Measurements from ENCODE around the gene SEZ6. TPM values are rescaled to one million over a fixed set of nuclear protein-coding genes. Genes with fewer than 3 reads are reported as not detected.
A peak's percentile ranks its signal among the peaks of the same experiment; 100 is the strongest.

SEZ6 gene
- total and polyA plus RNA-seq, 2 of the 4 experiments (the other 2 are of a cell fraction) = not detected

GRCh38 chr17:28963055-28963611 is 42.7 kb downstream of the SEZ6 start:
- no TSS peak for BruUV-seq (replicated peaks)
- POLR2A ChIA-PET (ENCODE audit: unreplicated experiment) = no interaction called here
- dilution Hi-C loops (cut with HindIII; ENCODE audit: low sequenced_read_pairs, unreplicated experiment) = no loop called here

More at GRCh38 chr17:28963055-28963611, 42.7 kb downstream of the SEZ6 start:
- H2BK5ac ChIP-seq (ENCODE audit: low read depth, low read length, poor library complexity, severe bottlenecking) = no peak overlapping the region
- no peaks in the 10 kb centered on the region for H4K20me1 ChIP-seq (ENCODE audit: insufficient read depth, low read length)
- H4K8ac ChIP-seq (ENCODE audit: low read depth in 2 of 2, low read length in 2 of 2) = no peak overlapping the region
- no peak overlapping the region for H4K5ac ChIP-seq (ENCODE audit: low read depth, low read length)
- in situ Hi-C loops (cut with MboI; ENCODE audit: low sequenced_read_pairs) (no loop called here), intact Hi-C loops (cut with micrococcal nuclease) (loop anchor here (10.0 kb wide), 1 partner anchor 82 kb away; the partner anchor contains the start of gene PIPOX)
- H3K18ac ChIP-seq (ENCODE audit: low read depth, low read length) = no peak overlapping the region
- H3K14ac ChIP-seq (replicated peaks; ENCODE audit: low read depth, low read length) = no peak overlapping the region
- H3K4me2 ChIP-seq (ENCODE audit: low read depth, low read length) = no peak overlapping the region
- CTCF ChIA-PET = interaction anchor here (0.6 to 3.3 kb wide), 3 partner anchors 10 to 153 kb away, joined by 3 to 42 read pairs (median 9); no protein-coding TSS in a partner anchor
- no peaks in the 10 kb centered on the region for H3K9me1 ChIP-seq (ENCODE audit: insufficient read depth, low read length)
- H3K27me3 ChIP-seq (ENCODE audit: control insufficient read depth, insufficient read depth, low read length) = peaks cover 5% of the 10 kb centered on the region; the same call in 1 of the 2 replicates
- H2BK20ac ChIP-seq (ENCODE audit: low read depth, low read length) = no peak overlapping the region
- 0% methylated on average over 1 of the region's 6 CpGs; no CpG with 5 or more reads in 1 of the 2 experiments for WGBS, 2 experiments (ENCODE audit: extremely low coverage in 2 of 2, insufficient read length in 1 of 2)
- H3K79me1 ChIP-seq (ENCODE audit: low read depth in 1 of 2, low read length in 2 of 2) = no peaks in the 10 kb centered on the region
- DNase-seq = peak; percentile 34
- no peak overlapping the region for H2BK120ac ChIP-seq (ENCODE audit: low read depth, low read length)
- no peaks in the 10 kb centered on the region; the same call in 1 of the 2 replicates for H3K4me1 ChIP-seq (ENCODE audit: control insufficient read depth, insufficient read depth, low read length)
- H3K4me3 ChIP-seq (ENCODE audit: insufficient read depth, low read depth, low read length) = no peak overlapping the region
- no peak overlapping the region for H3K23ac ChIP-seq (ENCODE audit: low read depth, low read length)
- H3K27ac ChIP-seq (ENCODE audit: insufficient read depth, low read length) = no peak overlapping the region
- H2AK5ac ChIP-seq (ENCODE audit: low read depth, low read length) = no peak overlapping the region; the same call in 1 of the 2 replicates
- H3K4ac ChIP-seq (ENCODE audit: low read depth, low read length) = no peak overlapping the region
- ATAC-seq (ENCODE audit: low read depth) = peak; percentile 31; the same call in 1 of the 2 replicates
- no peak overlapping the region for H3K9ac ChIP-seq (ENCODE audit: low read depth, low read length)
- TF ChIP-seq USF2 (IDR thresholded peaks at IDR 0.05; ENCODE audit: low read depth, low read length) (no peak), RAD21 (IDR thresholded peaks at IDR 0.05; ENCODE audit: low read length) (no peak), BHLHE40 (IDR thresholded peaks at IDR 0.05; ENCODE audit: low read depth, low read length) (no peak), RCOR1 (IDR thresholded peaks at IDR 0.05; ENCODE audit: insufficient replicate concordance, low read length) (no peak), MAFK (IDR thresholded peaks at IDR 0.05; ENCODE audit: low read depth, low read length) (no peak)
- TF ChIP-seq, protein P1, sequence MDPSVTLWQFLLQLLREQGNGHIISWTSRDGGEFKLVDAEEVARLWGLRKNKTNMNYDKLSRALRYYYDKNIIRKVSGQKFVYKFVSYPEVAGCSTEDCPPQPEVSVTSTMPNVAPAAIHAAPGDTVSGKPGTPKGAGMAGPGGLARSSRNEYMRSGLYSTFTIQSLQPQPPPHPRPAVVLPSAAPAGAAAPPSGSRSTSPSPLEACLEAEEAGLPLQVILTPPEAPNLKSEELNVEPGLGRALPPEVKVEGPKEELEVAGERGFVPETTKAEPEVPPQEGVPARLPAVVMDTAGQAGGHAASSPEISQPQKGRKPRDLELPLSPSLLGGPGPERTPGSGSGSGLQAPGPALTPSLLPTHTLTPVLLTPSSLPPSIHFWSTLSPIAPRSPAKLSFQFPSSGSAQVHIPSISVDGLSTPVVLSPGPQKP (IDR thresholded peaks at IDR 0.05; ENCODE audit: borderline replicate concordance, low read depth, low read length) = no peak
- no peak overlapping the region for H2AFZ ChIP-seq (replicated peaks; ENCODE audit: low read length, poor library complexity)
- H3K56ac ChIP-seq (ENCODE audit: extremely low read depth, insufficient read depth, low read length) = no peak overlapping the region
- no peak overlapping the region for H4K91ac ChIP-seq (ENCODE audit: insufficient read depth, low read depth, low read length)
- H2BK15ac ChIP-seq (ENCODE audit: low read depth, low read length) = no peak overlapping the region
- no peaks in the 10 kb centered on the region for H3K36me3 ChIP-seq (ENCODE audit: control insufficient read depth, insufficient read depth, low read length)
- no peak overlapping the region for H2AK9ac ChIP-seq (replicated peaks; ENCODE audit: low read depth, low read length, poor library complexity)
- no peaks in the 10 kb centered on the region for H3K9me3 ChIP-seq (ENCODE audit: control insufficient read depth, insufficient read depth, low read length)
